ENCODE measurements around the gene RAB36. TPM values are rescaled to one million over a fixed set of nuclear protein-coding genes. Genes with fewer than 3 reads are reported as not detected.
A peak's percentile ranks its signal among the peaks of the same experiment; 100 is the strongest.

Gene RAB36
- total and polyA plus RNA-seq, 9 of the 15 experiments (the other 6 are each of a cell fraction or from before 2014, with no cell fraction given), result 0.04 to 0.50 (median 0.08) TPM; not detected in 3

DNA sequence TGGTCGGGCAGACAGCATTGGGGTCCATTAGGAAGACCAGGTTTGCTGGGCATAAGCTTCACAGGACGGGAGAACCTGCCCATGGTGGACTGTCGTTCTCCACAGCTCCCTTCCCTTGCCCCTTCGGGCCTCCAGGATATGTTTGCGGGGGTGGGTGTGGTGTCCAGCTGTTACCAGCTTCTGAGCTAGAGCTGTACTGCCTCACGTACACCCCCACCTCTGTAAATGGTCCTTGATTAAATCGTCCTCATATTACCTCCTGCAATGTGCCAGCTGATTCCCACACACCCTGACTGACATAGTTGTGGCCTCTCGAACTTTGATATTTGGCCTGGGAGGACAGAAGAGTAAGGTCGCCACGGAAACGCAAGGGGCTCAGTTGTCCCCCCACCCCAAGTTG, 18.8 kb downstream of the RAB36 start:
- FAIRE-seq, result no peak
- CTCF ChIA-PET (ENCODE audit: low intra/inter-chr PET ratio), result no interaction called here
- Histone ChIP-seq H4K20me1 (replicated peaks; ENCODE audit: control insufficient read depth, insufficient read depth, low read length) (peaks cover 81% of the 10 kb centered on the region), H3K4me2 (ENCODE audit: insufficient read depth, low read length) (no peak overlapping the region), H3K27ac (ENCODE audit: extremely low read depth, low read depth, low read length) (no peak overlapping the region), H3K9me1 (ENCODE audit: control insufficient read depth, insufficient read depth, low read length) (peaks cover 28% of the 10 kb centered on the region), H3K4me3 (no peak overlapping the region), H3K36me3 (ENCODE audit: control insufficient read depth, insufficient read depth, low read length) (no peaks in the 10 kb centered on the region), H3K79me2 (ENCODE audit: control insufficient read depth, insufficient read depth, low read length) (no peaks in the 10 kb centered on the region), H3K27me3 (ENCODE audit: control insufficient read depth in 2 of 2, insufficient read depth in 2 of 2, low read length in 2 of 2) (peaks cover 75 to 89% of the 10 kb centered on the region in 2 experiments), H3K9me3 (replicated peaks; ENCODE audit: control insufficient read depth, insufficient read depth, low read depth, low read length) (no peaks in the 10 kb centered on the region), H3K4me1 (replicated peaks in 1 of 2; ENCODE audit: control insufficient read depth in 2 of 2, insufficient read depth in 2 of 2, low read length in 2 of 2) (peaks cover 0 to 7% of the 10 kb centered on the region in 2 experiments; a peak in 3 of 5 replicates), H3K9ac (ENCODE audit: insufficient read depth in 1 of 2, low read depth in 2 of 2, low read length in 2 of 2) (peak overlapping the region in 1 of 2 experiments; percentile 21; a peak in 1 of 4 replicates), H2AFZ (ENCODE audit: low read depth, low read length) (no peak overlapping the region)
- DNase-seq (ENCODE audit: extremely low read depth in 1 of 4, low spot score in 3 of 4), result peak in 2 of 4 experiments; percentile 82 to 86
- in situ Hi-C loops (cut with MboI), result loop anchor here (25.0 kb wide), 1 partner anchor 423 kb away; the partner anchor contains the start of gene IGLL1
- peak; percentile 1; the same call in 2 of the 3 replicates for ATAC-seq
- TF ChIP-seq ZKSCAN1 (IDR thresholded peaks at IDR 0.05; ENCODE audit: low read depth, low read length) (0 out of 2 replicates have a peak, but pooled peaks have one; percentile 6), ZBTB12 (CRISPR knock-in tag; IDR thresholded peaks at IDR 0.05) (no peak), POU5F1 (IDR thresholded peaks at IDR 0.05; ENCODE audit: borderline replicate concordance, low read depth, low read length, partially characterized antibody) (peak; percentile 8), TBL1XR1 (IDR thresholded peaks at IDR 0.05; ENCODE audit: low read length in 2 of 2) (0 out of 4 replicates have a peak, but pooled peaks of 1 of the 2 experiments have one; percentile 8), BRD9 (IDR thresholded peaks at IDR 0.05; ENCODE audit: low read depth, partially characterized antibody) (no peak)
- TF ChIP-seq, protein P1, sequence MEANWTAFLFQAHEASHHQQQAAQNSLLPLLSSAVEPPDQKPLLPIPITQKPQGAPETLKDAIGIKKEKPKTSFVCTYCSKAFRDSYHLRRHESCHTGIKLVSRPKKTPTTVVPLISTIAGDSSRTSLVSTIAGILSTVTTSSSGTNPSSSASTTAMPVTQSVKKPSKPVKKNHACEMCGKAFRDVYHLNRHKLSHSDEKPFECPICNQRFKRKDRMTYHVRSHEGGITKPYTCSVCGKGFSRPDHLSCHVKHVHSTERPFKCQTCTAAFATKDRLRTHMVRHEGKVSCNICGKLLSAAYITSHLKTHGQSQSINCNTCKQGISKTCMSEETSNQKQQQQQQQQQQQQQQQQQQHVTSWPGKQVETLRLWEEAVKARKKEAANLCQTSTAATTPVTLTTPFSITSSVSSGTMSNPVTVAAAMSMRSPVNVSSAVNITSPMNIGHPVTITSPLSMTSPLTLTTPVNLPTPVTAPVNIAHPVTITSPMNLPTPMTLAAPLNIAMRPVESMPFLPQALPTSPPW (CRISPR knock-in tag; IDR thresholded peaks at IDR 0.05), result no peak
- TF ChIP-seq, protein P2, sequence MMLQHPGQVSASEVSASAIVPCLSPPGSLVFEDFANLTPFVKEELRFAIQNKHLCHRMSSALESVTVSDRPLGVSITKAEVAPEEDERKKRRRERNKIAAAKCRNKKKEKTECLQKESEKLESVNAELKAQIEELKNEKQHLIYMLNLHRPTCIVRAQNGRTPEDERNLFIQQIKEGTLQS (IDR thresholded peaks at IDR 0.05), result no peak
- TF ChIP-seq, protein P2 (CRISPR knock-in tag; conservative IDR thresholded peaks at IDR 0.05), result 0 out of 2 replicates have a peak, but pooled peaks have one; percentile 13
- WGBS (ENCODE audit: insufficient coverage, low coverage, missing lambda C conversion rate), result 3% methylated on average over 11 of the region's 11 CpGs
- POLR2A ChIA-PET, result interaction anchor here (0.6 to 86.5 kb wide), 11 partner anchors 22 to 118 kb away, joined by 3 to 3476 read pairs (median 4); partner anchors contain the start of genes BCR and RAB36
- intact Hi-C loops (cut with micrococcal nuclease), result no loop called here
- no TSS peak for BruUV-seq (replicated peaks)

Data from K562 (cell line).